Activated T-cell treated with anti-CD3 and anti-CD28 coated beads, Interleukin-2, amount 50 U/mL, for 72 hours (primary cell): ENCODE data around the gene IFTAP. TPM values are rescaled to one million over a fixed set of nuclear protein-coding genes. Genes with fewer than 3 reads are reported as not detected.
"Not testable (repeated sequence)": the region's sequence is repeated elsewhere in the genome, so short reads cannot be mapped to it uniquely, and the experiment has no call there.

ENCODE experiments used
- ATAC-seq, 2 donors: fragments of 150-1000 bp; cut with Tn5 transposase; replicated peaks in 1 of 2; 2 replicates each; pipeline ENCODE4 v1.10.0; 2021; ENCODE audit warnings: moderate library complexity in 2 of 2, mild to moderate bottlenecking in 1 of 2
- DNase-seq, 2 donors: peaks; one replicate each; pipeline ENCODE4 v3.0.0; 2021 to 2022; ENCODE audit warnings: mixed read lengths in 1 of 2
- H3K27ac Mint-ChIP-seq: one replicate; pipeline ENCODE4 v1.8.0; 2022; ENCODE audit warnings: mild to moderate bottlenecking, moderate library complexity, mixed read lengths
- H3K27me3 Mint-ChIP-seq: one replicate; pipeline ENCODE4 v1.8.0; 2022; ENCODE audit warnings: low read depth, mixed read lengths
- H3K36me3 Mint-ChIP-seq, 2 donors: one replicate each; pipeline ENCODE4 v1.8.0; 2022; ENCODE audit warnings: mixed read lengths in 2 of 2, mild to moderate bottlenecking in 1 of 2; ENCODE audit not compliant: insufficient read depth in 2 of 2
- H3K4me1 Mint-ChIP-seq: one replicate; pipeline ENCODE4 v1.8.0; 2022; ENCODE audit warnings: low read depth, mixed read lengths
- H3K4me3 Mint-ChIP-seq, 2 donors: one replicate each; pipeline ENCODE4 v1.8.0; 2022; ENCODE audit warnings: mild to moderate bottlenecking in 2 of 2, mixed read lengths in 2 of 2, moderate library complexity in 2 of 2
- H3K9me3 Mint-ChIP-seq, 2 donors: one replicate each; pipeline ENCODE4 v1.8.0; 2022; ENCODE audit warnings: mixed read lengths in 2 of 2
- total RNA-seq, 2 donors: library from RNA; stranded (reverse); gene quantifications; one replicate each; pipeline ENCODE4 v1.2.3, GENCODE V29; 2022

Gene IFTAP
- total RNA-seq, 2 donors from 2014 or later = 3.9 to 4.1 TPM

DNA sequence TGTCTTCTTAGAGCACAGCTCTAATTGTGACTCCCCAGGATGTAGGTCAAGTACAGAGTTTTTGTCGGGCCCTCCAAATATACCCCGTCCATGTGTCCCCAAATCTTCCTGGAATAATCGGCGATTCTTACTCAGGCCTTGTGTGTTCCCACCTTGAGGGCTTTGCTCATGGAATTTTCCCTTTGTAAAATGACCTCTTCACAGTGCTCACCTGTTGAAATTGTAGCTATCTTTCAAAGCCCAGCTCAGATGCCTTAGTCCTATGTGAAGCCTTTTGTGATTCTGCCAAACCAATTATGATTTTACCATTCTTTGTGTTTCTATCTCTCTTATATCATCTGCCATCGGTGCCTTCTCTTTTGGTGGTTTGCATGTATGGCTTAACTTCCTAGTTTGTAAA, 33.8 kb downstream of the IFTAP start:
- no peak for ATAC-seq
- DNase-seq = no peak
- Mint-ChIP-seq H3K27me3 (no peaks in the 10 kb centered on the region), H3K36me3 (no peaks in the 10 kb centered on the region), H3K9me3 (no peaks in the 10 kb centered on the region), H3K27ac (no peak overlapping the region), H3K4me3 (no peak overlapping the region), H3K4me1 (no peaks in the 10 kb centered on the region)

DNA sequence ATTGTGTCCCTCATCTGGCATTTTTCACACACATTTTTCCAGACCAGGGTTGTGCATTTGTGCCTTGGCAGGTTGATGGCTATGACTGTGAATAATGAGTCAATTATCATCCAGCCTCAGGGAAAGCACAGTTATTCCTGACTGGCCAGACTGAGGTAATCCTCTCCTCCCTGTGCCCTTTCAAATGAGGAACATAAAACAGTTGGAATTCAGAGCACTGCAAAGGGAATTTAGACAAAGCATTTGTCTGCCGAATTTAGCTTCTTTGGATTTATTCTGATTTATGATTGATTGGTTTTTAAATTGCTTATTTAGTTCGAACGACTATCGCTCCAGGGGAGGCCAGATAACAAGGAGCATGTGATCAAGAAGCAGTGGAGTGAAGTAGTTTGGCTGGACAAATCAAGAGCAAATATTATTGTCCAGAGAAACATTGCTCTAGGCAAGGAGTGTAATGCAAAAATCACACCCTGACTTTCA, 34.5 kb downstream of the IFTAP start:
- H3K9me3 Mint-ChIP-seq = no peaks in the 10 kb centered on the region
- no peak overlapping the region for H3K4me3 Mint-ChIP-seq
- DNase-seq (no peak), ATAC-seq (no peak)
- peaks cover 3% of the 10 kb centered on the region for H3K27me3 Mint-ChIP-seq
- H3K4me1 Mint-ChIP-seq = no peaks in the 10 kb centered on the region
- no peaks in the 10 kb centered on the region for H3K36me3 Mint-ChIP-seq
- H3K27ac Mint-ChIP-seq = no peak overlapping the region

DNA sequence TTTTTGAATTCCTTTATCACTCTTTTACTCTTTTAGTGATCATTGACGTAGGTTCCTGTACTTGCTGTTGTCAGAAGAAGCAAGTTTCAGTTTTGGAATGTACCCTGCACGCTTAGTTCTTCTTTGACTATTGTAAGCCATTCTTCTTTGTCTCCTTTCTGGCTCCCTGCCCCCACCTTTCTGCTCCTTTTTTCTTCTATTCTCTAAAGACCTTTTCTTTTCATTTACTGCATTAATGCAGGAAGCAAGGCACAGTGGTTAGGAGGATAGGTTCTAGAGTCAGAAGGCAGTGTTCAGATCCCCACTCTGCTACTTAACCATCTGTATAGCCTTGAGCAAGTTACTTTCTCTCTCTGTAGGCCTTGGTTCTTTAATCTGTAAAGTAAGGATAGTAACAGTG, 37.5 kb downstream of the IFTAP start:
- peaks cover 5% of the 10 kb centered on the region for H3K27me3 Mint-ChIP-seq
- H3K9me3 Mint-ChIP-seq = no peaks in the 10 kb centered on the region
- ATAC-seq (peak; percentile 79 to 88), DNase-seq (peak; percentile 7 to 19)
- no peaks in the 10 kb centered on the region for H3K36me3 Mint-ChIP-seq
- peak overlapping the region in 1 of 2 donors; percentile 74 for H3K4me3 Mint-ChIP-seq
- no peaks in the 10 kb centered on the region for H3K4me1 Mint-ChIP-seq
- H3K27ac Mint-ChIP-seq = peak overlapping the region; percentile 92

DNA sequence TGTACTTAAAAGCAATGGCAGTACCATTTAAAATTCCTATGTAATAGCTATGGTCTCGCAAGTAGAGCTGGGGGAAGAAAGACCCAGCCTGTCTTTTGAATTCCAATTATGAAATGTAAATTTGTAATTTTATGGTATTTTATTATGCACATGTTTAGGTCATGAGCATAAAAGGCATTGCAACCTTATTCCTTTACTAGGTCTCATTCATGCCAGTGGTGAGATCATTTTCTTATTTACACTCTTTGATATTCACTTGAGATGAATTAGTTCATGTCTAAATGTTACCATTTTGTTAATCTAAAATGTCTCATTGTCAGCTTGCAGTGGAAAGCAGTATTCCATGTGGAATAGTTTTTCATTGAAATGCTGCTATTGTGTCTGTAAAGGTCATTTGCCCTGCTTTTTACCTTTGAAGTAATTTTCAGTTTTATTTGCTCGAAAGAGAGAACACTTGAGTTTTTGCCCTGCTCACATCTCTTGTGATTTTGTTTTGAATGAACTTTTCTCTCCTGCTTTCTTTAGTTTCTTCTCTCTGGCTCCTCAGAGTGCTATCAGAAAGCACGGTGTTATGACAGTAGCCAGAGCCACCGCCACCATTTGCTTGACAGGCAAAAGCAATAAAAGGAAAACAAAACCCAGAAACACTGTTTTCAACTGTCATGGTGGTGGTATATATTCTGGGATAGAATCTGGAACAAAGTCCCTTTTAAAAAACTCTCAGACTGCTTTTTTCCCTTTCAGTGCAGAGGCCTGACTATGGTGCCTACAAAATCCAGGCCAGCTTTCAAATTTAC, 41.0 kb downstream of the IFTAP start:
- H3K27ac Mint-ChIP-seq = no peak overlapping the region
- no peaks in the 10 kb centered on the region for H3K4me1 Mint-ChIP-seq
- no peak for ATAC-seq

DNA sequence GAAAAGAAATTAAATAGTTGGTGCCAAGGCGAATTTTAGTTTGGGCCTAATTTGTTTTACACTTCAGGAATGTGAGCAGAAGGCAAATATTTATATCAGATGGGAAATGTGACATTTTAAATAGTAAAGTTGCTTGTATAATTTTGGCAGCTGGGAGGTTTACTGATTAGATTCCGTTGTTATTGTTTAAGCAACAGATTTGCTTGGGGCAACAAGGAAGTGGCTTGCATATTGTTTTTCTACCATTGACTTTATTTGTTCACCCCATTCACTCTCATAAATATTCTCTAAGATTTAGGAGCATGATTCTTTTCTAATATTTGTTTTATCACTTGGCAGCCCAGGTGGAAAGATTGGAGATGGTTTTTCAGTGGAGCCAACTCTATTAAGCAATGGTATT, 44.3 kb downstream of the IFTAP start:
- H3K9me3 Mint-ChIP-seq = no peaks in the 10 kb centered on the region
- no peak for DNase-seq
- peaks cover 4% of the 10 kb centered on the region for H3K27me3 Mint-ChIP-seq

More for the DNA sequence above, 41.0 kb downstream of the IFTAP start:
- DNase-seq = no peak
- H3K4me3 Mint-ChIP-seq = no peak overlapping the region
- H3K9me3 Mint-ChIP-seq = no peaks in the 10 kb centered on the region
- no peaks in the 10 kb centered on the region for H3K36me3 Mint-ChIP-seq
- H3K27me3 Mint-ChIP-seq = peaks cover 5% of the 10 kb centered on the region

DNA sequence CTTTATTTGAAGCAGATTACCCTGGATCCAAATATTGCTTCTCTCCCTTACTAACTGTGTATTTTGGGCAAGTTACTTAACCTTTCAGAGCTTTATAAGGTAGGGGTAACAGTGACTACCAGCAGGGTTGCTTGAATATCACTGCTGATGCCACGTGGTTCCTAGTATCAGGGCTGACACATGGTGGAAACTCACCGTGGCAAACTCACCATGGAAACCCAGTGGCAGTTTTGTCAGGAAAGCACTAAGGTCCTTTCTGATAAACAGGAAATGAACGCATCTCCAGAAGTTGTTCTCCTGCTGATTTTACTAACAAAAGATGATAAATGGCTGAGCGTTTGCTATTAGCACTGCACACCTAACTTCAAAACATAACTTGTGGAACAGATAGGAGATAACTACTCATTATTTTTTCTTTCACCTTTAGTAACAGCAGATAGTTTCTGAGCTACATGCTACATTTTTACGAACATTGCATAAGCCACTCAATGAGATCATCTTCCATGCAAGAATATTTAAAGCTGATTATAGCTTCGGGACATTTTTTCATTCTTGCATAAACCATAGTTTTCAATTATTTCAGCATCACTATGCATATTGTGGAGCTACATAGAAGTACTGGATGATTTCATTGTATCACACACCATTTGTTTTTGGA, 63.4 kb downstream of the IFTAP start:
- Mint-ChIP-seq H3K4me1 (no peaks in the 10 kb centered on the region), H3K36me3 (peaks cover 2 to 3% of the 10 kb centered on the region in 2 donors), H3K9me3 (peaks cover 0 to 3% of the 10 kb centered on the region in 2 donors), H3K27ac (peak overlapping the region; percentile 25), H3K4me3 (no peak overlapping the region), H3K27me3 (no peaks in the 10 kb centered on the region)
- ATAC-seq (peak in 1 of 2 donors; percentile 69), DNase-seq (peak in 1 of 2 donors; percentile 1)

More for the DNA sequence above, 44.3 kb downstream of the IFTAP start:
- Mint-ChIP-seq H3K4me1 (no peaks in the 10 kb centered on the region), H3K4me3 (no peak overlapping the region), H3K36me3 (no peaks in the 10 kb centered on the region), H3K27ac (no peak overlapping the region)
- ATAC-seq = no peak

DNA sequence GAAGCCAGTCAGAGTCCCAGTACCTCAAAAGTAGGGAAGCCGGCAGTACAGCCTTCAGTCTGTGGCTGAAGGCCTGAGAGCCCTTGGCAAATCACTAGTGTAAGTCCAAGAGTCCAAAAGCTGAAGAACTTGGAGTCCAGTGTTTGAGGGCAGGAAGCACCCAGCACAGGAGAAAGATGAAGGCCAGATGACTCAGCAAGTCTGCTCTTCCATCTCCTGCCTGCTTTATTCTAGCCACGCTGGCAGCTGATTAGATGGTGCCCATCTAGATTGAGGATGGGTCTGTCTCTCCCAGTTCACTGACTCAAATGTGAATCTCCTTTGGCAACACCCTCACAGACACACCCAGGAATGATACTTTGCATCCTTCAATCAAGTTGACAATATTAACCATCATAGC, 67.1 kb downstream of the IFTAP start:
- not testable (repeated sequence) for H3K9me3 Mint-ChIP-seq, H3K27me3 Mint-ChIP-seq, H3K27ac Mint-ChIP-seq, H3K4me3 Mint-ChIP-seq, H3K4me1 Mint-ChIP-seq, ATAC-seq, H3K36me3 Mint-ChIP-seq, DNase-seq

DNA sequence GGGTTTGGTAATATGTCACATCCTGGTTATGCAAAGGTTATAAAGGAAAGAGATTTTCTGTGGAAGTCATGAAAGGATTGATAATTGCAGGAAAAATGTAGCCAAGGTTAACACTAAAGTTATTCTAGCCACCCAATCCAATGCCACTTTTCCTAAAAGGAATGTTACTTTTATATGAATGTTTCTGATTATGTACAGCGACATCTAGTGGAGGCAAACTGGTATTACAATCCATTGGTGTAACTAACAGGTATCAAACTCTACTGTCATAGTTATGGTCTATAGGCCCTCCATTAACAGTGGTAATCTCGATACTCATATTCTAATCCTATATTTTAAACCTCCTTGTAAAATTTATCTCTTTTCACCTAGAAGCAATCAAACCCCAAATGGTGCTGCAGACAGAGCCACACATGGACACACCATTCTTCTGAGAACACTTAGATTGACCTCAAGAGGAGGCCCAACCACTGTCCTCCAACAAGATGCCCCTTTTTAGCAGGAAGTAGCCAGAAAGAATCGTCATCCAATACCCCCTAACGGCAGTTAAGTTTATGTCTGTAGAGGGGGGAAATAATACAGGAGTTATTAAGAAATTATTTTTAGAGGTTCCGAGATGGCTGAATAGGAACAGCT, 78.6 kb downstream of the IFTAP start:
- Mint-ChIP-seq H3K9me3 (peaks cover 0 to 4% of the 10 kb centered on the region in 2 donors), H3K4me1 (no peaks in the 10 kb centered on the region), H3K27ac (no peak overlapping the region), H3K36me3 (no peaks in the 10 kb centered on the region), H3K27me3 (peaks cover 15% of the 10 kb centered on the region), H3K4me3 (no peak overlapping the region)
- no peak for ATAC-seq
- DNase-seq = peak in 1 of 2 donors; percentile 4

DNA sequence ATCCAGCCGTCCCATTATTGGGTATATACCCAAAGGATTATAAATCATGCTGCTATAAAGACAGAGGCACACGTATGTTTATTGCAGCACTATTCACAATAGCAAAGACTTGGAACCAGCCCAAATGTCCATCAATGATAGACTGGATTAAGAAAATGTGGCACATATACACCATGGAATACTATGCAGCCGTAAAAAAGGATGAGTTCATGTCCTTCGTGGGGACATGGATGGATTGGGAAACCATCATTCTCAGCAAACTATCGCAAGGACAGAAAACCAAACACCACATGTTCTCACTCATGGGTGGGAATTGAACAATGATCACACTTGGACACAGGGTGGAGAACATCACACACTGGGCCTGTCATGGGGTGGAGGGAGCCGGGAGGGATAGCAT, 85.2 kb downstream of the IFTAP start:
- not testable (repeated sequence) for H3K4me3 Mint-ChIP-seq, ATAC-seq, H3K9me3 Mint-ChIP-seq, H3K27ac Mint-ChIP-seq, DNase-seq, H3K36me3 Mint-ChIP-seq, H3K4me1 Mint-ChIP-seq
- H3K27me3 Mint-ChIP-seq = peaks cover 40% of the 10 kb centered on the region

DNA sequence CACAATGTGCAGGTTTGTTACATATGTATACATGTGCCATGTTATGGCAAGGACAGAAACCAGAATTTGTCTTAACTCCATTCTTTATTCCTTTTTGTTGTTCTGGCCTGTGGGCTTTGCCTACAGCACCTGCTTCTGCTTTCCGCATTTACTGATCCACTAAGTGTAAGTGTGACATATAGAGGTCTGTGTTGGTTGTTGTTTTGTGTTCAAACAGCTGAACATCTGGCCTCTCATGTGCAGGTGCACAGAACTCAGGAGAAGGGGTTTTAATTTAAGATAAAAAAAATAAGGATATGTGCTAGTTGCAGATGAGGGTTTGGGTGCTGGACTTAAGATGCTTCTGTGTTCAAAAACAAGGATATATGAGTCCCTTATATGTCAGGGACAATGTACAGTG, 89.5 kb downstream of the IFTAP start:
- Mint-ChIP-seq H3K4me1 (peaks cover 14% of the 10 kb centered on the region), H3K36me3 (no peaks in the 10 kb centered on the region), H3K27me3 (peaks cover 56% of the 10 kb centered on the region), H3K27ac (no peak overlapping the region), H3K4me3 (no peak overlapping the region), H3K9me3 (peaks cover 0 to 3% of the 10 kb centered on the region in 2 donors)
- DNase-seq = no peak
- ATAC-seq = no peak

DNA sequence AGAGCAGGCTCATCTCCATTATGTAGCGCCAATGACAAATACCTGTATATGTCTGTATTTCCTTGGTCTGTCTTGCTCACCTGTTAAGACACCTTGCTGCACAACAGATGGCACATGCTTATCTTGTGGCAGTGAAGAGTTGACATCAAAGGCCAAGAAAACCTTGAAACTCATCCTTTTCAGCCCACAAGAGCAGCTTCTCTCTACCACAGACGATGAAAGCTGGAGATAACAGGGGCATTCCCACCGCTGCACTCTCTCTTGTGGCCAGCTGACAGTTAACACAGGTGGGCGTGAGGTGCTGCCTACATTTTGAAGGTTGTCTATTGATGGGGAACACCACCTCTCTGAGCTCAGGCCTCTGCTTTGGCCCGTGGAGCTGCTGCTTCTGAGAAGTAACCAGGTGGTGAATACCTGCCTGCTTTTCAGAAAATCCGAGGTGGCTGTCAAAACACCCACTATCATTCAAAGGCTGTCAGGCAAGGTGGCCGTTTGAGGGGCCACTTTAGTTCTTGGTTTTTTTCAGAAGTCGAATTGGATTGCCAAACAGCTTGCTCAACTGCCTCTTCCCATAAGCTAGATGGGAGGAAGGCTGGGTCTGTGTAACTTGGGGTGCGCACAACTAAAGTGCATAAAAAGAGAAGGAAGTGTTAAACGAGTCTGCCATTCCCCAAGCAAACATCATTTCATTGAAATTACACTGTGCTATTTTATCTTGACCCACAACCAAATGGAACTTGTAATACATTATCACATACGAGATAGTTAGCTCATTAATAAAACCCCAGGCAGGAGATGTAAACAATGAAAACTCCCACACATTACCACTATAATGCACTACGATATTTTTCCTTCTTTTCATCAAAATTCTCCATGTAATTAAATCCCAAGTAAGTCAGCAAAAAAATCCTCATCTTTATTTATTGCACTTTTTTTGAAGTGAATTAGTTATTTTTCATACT, 90.8 kb downstream of the IFTAP start:
- H3K27ac Mint-ChIP-seq = no peak overlapping the region
- H3K9me3 Mint-ChIP-seq = peaks cover 0 to 3% of the 10 kb centered on the region in 2 donors
- ATAC-seq (peak; percentile 80 to 94), DNase-seq (peak; percentile 37 to 54)
- no peaks in the 10 kb centered on the region for H3K36me3 Mint-ChIP-seq
- no peak overlapping the region for H3K4me3 Mint-ChIP-seq
- H3K4me1 Mint-ChIP-seq = peaks cover 14% of the 10 kb centered on the region
- peaks cover 69% of the 10 kb centered on the region for H3K27me3 Mint-ChIP-seq

DNA sequence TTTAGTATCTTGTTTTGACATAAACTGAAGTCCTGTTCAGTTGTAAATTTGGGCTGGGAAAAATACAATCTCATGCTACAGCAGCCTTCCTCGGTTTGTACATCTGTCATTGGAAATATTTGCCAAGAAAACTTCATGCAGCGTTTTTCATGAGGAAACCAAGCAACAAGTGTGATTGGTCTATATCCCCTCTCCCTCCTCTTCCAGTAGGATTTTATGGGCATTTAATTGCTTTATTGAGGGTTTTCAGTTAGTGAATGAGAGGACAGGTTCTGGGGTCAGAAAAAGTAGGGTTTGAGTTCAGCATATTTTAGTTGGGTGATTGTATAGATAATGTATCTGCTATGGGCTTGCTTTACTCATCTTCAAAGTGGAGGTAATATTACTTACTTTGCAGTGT, 93.8 kb downstream of the IFTAP start:
- no peak for ATAC-seq
- Mint-ChIP-seq H3K4me3 (no peak overlapping the region), H3K27ac (no peak overlapping the region), H3K4me1 (peaks cover 14% of the 10 kb centered on the region), H3K27me3 (peaks cover 72% of the 10 kb centered on the region), H3K36me3 (no peaks in the 10 kb centered on the region), H3K9me3 (no peaks in the 10 kb centered on the region)
- no peak for DNase-seq
